ENCODE data around the gene HPS6. TPM values are rescaled to one million over a fixed set of nuclear protein-coding genes. Genes with fewer than 3 reads are reported as not detected.

The HPS6 gene
- total RNA-seq, 1 donor = 31.5 TPM

DNA sequence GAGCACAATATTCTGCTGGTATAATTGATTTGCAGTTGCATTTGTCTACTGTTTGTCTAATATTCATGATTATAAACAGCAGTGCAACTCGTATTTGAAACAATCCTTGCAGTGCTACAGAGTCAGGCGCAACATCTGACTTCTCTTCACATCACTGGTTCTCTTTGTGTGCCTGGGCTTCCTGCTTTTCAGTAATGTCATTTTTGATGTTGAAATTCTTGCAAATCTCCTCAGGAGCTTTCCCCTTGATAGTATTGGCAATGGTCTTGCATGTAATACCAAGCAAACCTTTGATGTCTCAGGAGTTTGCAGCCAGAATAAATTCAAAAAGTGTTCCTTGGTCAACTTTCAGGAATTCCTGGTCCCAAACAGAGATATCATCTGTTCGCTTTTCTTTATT is 20.2 kb downstream of the HPS6 start:
- H3K27ac ChIP-seq (ENCODE audit: low read depth, low read length) = no peak overlapping the region
- H3K36me3 ChIP-seq (ENCODE audit: insufficient read depth, low read length) = no peaks in the 10 kb centered on the region
- H3K4me2 ChIP-seq (ENCODE audit: insufficient read depth, low read length) = no peak overlapping the region
- no peaks in the 10 kb centered on the region for H4K20me1 ChIP-seq (ENCODE audit: insufficient read depth, low read length)
- TF ChIP-seq, protein P1, sequence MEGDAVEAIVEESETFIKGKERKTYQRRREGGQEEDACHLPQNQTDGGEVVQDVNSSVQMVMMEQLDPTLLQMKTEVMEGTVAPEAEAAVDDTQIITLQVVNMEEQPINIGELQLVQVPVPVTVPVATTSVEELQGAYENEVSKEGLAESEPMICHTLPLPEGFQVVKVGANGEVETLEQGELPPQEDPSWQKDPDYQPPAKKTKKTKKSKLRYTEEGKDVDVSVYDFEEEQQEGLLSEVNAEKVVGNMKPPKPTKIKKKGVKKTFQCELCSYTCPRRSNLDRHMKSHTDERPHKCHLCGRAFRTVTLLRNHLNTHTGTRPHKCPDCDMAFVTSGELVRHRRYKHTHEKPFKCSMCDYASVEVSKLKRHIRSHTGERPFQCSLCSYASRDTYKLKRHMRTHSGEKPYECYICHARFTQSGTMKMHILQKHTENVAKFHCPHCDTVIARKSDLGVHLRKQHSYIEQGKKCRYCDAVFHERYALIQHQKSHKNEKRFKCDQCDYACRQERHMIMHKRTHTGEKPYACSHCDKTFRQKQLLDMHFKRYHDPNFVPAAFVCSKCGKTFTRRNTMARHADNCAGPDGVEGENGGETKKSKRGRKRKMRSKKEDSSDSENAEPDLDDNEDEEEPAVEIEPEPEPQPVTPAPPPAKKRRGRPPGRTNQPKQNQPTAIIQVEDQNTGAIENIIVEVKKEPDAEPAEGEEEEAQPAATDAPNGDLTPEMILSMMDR (IDR thresholded peaks at IDR 0.05; ENCODE audit: extremely low read depth, low read depth, low read length) = no peak
- H3K4me1 ChIP-seq (ENCODE audit: insufficient read depth, low read length) = no peaks in the 10 kb centered on the region
- no peak overlapping the region for H3K4me3 ChIP-seq (ENCODE audit: insufficient read depth, low read length)
- no peaks in the 10 kb centered on the region for H3K9me3 ChIP-seq (ENCODE audit: low read depth, low read length)
- no peak for DNase-seq (ENCODE audit: insufficient read length, low spot score, missing footprints)
- H2AFZ ChIP-seq (ENCODE audit: low read length) = no peak overlapping the region
- H3K27me3 ChIP-seq (ENCODE audit: insufficient read depth, low read length) = no peaks in the 10 kb centered on the region
- H3K79me2 ChIP-seq (ENCODE audit: insufficient read depth, low read length) = no peaks in the 10 kb centered on the region

DNA sequence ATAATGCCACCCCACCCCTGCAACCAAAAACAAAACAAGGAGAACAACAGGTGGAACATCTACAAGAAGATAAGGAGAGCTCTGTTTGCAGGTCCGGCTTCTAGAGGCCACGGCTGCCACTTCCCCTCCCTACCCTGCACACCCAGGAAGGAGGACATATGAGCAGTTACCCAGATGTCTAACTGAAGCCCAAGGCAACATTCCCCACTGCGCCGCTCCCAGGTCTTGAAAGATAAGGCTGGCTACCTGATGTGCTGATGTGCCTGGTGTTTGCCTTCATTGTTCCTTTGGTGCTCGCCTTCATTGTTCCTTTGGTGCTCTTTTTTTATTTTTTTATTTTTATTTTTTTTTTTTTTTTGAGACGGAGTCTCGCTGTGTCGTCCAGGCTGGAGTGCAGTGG is 21.0 kb downstream of the HPS6 start:
- H3K4me1 ChIP-seq (ENCODE audit: insufficient read depth, low read length) = no peaks in the 10 kb centered on the region
- no peak for DNase-seq (ENCODE audit: insufficient read length, low spot score, missing footprints)
- H2AFZ ChIP-seq (ENCODE audit: low read length) = no peak overlapping the region
- H3K27me3 ChIP-seq (ENCODE audit: insufficient read depth, low read length) = no peaks in the 10 kb centered on the region
- TF ChIP-seq, protein P1 (IDR thresholded peaks at IDR 0.05; ENCODE audit: extremely low read depth, low read depth, low read length) = no peak
- no peaks in the 10 kb centered on the region for H4K20me1 ChIP-seq (ENCODE audit: insufficient read depth, low read length)
- H3K4me2 ChIP-seq (ENCODE audit: insufficient read depth, low read length) = no peak overlapping the region
- no peak overlapping the region for H3K4me3 ChIP-seq (ENCODE audit: insufficient read depth, low read length)
- no peak overlapping the region for H3K27ac ChIP-seq (ENCODE audit: low read depth, low read length)
- no peaks in the 10 kb centered on the region for H3K36me3 ChIP-seq (ENCODE audit: insufficient read depth, low read length)
- no peaks in the 10 kb centered on the region for H3K79me2 ChIP-seq (ENCODE audit: insufficient read depth, low read length)
- no peaks in the 10 kb centered on the region for H3K9me3 ChIP-seq (ENCODE audit: low read depth, low read length)

DNA sequence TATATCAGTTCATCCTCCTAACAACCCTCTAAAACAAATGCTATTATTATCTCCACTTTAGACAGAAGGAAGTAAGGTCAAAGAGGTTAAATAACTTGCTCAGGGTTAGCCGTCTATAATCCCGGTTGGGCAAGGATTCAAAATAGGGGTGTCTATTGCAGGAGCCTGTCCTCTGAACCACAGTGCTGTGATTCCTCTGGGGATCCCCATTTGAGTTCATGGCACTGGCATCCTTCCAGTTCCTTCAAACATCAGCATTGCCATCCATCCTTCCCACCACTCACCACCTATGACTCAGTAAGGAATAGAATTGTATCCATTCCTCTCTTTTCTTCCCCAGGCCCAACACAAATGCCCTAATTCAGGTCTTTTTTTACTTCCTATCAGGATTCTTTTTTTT is 25.6 kb downstream of the HPS6 start:
- DNase-seq (ENCODE audit: insufficient read length, low spot score, missing footprints) = no peak
- H3K4me3 ChIP-seq (ENCODE audit: insufficient read depth, low read length) = no peak overlapping the region
- TF ChIP-seq, protein P1 (IDR thresholded peaks at IDR 0.05; ENCODE audit: extremely low read depth, low read depth, low read length) = no peak
- no peaks in the 10 kb centered on the region for H3K4me1 ChIP-seq (ENCODE audit: insufficient read depth, low read length)
- H3K36me3 ChIP-seq (ENCODE audit: insufficient read depth, low read length) = no peaks in the 10 kb centered on the region
- no peaks in the 10 kb centered on the region for H3K27me3 ChIP-seq (ENCODE audit: insufficient read depth, low read length)
- no peak overlapping the region for H3K4me2 ChIP-seq (ENCODE audit: insufficient read depth, low read length)
- no peak overlapping the region for H3K27ac ChIP-seq (ENCODE audit: low read depth, low read length)
- no peaks in the 10 kb centered on the region for H3K79me2 ChIP-seq (ENCODE audit: insufficient read depth, low read length)
- no peaks in the 10 kb centered on the region for H3K9me3 ChIP-seq (ENCODE audit: low read depth, low read length)
- H4K20me1 ChIP-seq (ENCODE audit: insufficient read depth, low read length) = no peaks in the 10 kb centered on the region
- H2AFZ ChIP-seq (ENCODE audit: low read length) = no peak overlapping the region

DNA sequence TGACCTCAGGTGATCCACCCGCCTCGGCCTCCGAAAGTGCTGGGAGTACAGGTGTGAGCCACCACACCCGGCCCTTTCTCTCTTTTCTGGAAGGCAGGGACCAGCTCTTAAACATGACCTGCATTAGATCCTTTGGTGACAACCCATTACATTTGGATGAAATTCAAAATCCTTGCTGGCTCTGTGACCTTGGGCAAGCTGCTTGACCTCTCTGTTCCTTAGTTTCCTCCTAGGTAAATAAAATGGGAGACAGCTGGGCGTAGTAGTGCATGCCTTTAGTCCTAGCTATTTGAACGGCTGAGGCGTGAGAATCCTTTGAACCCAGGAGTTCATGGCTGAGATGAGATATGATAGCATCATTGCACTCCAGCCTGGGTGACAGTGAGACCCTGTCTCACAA is 31.3 kb downstream of the HPS6 start:
- H4K20me1 ChIP-seq (ENCODE audit: insufficient read depth, low read length) = no peaks in the 10 kb centered on the region
- no peaks in the 10 kb centered on the region for H3K27me3 ChIP-seq (ENCODE audit: insufficient read depth, low read length)
- no peaks in the 10 kb centered on the region for H3K4me1 ChIP-seq (ENCODE audit: insufficient read depth, low read length)
- H3K4me2 ChIP-seq (ENCODE audit: insufficient read depth, low read length) = no peak overlapping the region
- no peak overlapping the region for H2AFZ ChIP-seq (ENCODE audit: low read length)
- DNase-seq (ENCODE audit: insufficient read length, low spot score, missing footprints) = no peak
- no peaks in the 10 kb centered on the region for H3K9me3 ChIP-seq (ENCODE audit: low read depth, low read length)
- H3K27ac ChIP-seq (ENCODE audit: low read depth, low read length) = no peak overlapping the region
- no peaks in the 10 kb centered on the region for H3K79me2 ChIP-seq (ENCODE audit: insufficient read depth, low read length)
- H3K4me3 ChIP-seq (ENCODE audit: insufficient read depth, low read length) = no peak overlapping the region
- TF ChIP-seq, protein P1 (IDR thresholded peaks at IDR 0.05; ENCODE audit: extremely low read depth, low read depth, low read length) = no peak
- no peaks in the 10 kb centered on the region for H3K36me3 ChIP-seq (ENCODE audit: insufficient read depth, low read length)

Measured in osteoblast (primary cell).